Testis (tissue), 3 donors: ENCODE measurements around the gene RFC5. TPM values are rescaled to one million over a fixed set of nuclear protein-coding genes. Genes with fewer than 3 reads are reported as not detected.

Experiments
- DNase-seq: peaks from one replicate; pipeline ENCODE4 v3.0.0-alpha.2; 2019
- H3K27ac ChIP-seq, 2 donors: fragments of 200-600 bp; sonication (generic); one replicate each; pipeline ENCODE4 v1.5.1; 2019
- H3K27me3 ChIP-seq: fragments of 200-600 bp; sonication (generic); one replicate; pipeline ENCODE4 v1.5.1; 2019
- H3K36me3 ChIP-seq: fragments of 200-600 bp; sonication (generic); one replicate; pipeline ENCODE4 v1.5.1; 2017; ENCODE audit warnings: low read depth; ENCODE audit errors: missing control alignments
- H3K4me1 ChIP-seq: fragments of 200-600 bp; sonication (generic); one replicate; pipeline ENCODE4 v1.5.1; 2019
- H3K4me3 ChIP-seq, 2 donors: fragments of 200-600 bp; sonication (generic); one replicate each; pipeline ENCODE4 v1.5.1; 2017 to 2019
- H3K9me3 ChIP-seq: fragments of 200-600 bp; sonication (generic); one replicate; pipeline ENCODE4 v1.5.1; 2017
- CTCF ChIP-seq, 3 experiments: fragments of 450-650 bp in 2 of 3; fragments of 200-600 bp in 1 of 3; sonication (generic) in 1 of 3; IDR thresholded peaks; one replicate each; pipeline ENCODE4 v1.5.1; 2016 to 2019; ENCODE audit warnings: antibody characterized with exemption in 3 of 3, mild to moderate bottlenecking in 2 of 3, moderate library complexity in 1 of 3
- POLR2A ChIP-seq: fragments of 450-650 bp; IDR thresholded peaks from one replicate; pipeline ENCODE4 v1.6.1; 2017; ENCODE audit warnings: antibody characterized with exemption, mild to moderate bottlenecking, moderate library complexity
- WGBS, 2 donors: methylation state at CpG; one replicate each; pipeline ENCODE4 v1.1.5; 2018; 5-methylcytosine and 5-hydroxymethylcytosine counted together
- intact Hi-C: fragments of 100-400 bp; cut with DNase I; formaldehyde crosslinking; loops from one replicate; pipeline ENCODE4 v1.15.1; 2023; ENCODE audit warnings: low total_unique reads
- polyA plus RNA-seq: library from polyadenylated mRNA; stranded (reverse); fragments of 350-450 nt; fragmentation: Illumina TruSeq; extraction: RNeasy Lipid Tissue Mini Kit (QIAGEN cat#74804); gene quantifications from one replicate; pipeline ENCODE4 v1.2.3, GENCODE V29; 2014; ENCODE audit warnings: low read depth, low replicate concordance; ENCODE audit not compliant: insufficient read depth
- total RNA-seq, 2 donors: library from RNA; depleted of rRNA; stranded (reverse); fragments of >200 nt; gene quantifications; one replicate each; pipeline ENCODE4 v1.2.3, GENCODE V29; 2016

RFC5 gene
- total and polyA plus RNA-seq, 3 donors from 2014 or later: 20.0 to 23.0 (median 20.9) TPM

DNA sequence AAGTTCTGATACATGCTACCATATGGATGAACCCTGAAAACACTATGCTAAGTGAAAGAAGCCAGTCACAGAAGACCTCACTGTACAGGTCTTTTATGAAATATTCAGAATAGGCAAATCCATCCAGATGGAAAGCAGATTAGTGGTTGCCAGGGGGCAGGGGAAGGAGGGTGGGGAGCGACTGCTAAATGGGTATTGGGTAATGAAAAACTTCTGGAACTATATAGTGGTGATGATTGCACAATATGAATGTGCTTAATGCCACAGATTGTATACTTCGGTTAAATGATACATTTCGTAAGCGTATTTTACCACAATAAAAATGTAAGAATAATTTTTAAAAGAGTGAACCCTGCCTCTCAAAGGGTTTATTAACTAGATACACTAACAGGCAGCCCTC lies 35.9 kb upstream of the RFC5 start:
- no peak overlapping the region for H3K27ac ChIP-seq
- H3K4me1 ChIP-seq: no peaks in the 10 kb centered on the region
- no peaks in the 10 kb centered on the region for H3K27me3 ChIP-seq
- H3K9me3 ChIP-seq: no peaks in the 10 kb centered on the region
- 92 to 97% methylated on average over 4 of the region's 4 CpGs for WGBS, 2 donors
- intact Hi-C loops: no loop called here
- DNase-seq: no peak
- TF ChIP-seq POLR2A (no peak), CTCF (IDR thresholded peaks at IDR 0.05) (no peak)
- no peak overlapping the region for H3K4me3 ChIP-seq
- no peaks in the 10 kb centered on the region for H3K36me3 ChIP-seq

DNA sequence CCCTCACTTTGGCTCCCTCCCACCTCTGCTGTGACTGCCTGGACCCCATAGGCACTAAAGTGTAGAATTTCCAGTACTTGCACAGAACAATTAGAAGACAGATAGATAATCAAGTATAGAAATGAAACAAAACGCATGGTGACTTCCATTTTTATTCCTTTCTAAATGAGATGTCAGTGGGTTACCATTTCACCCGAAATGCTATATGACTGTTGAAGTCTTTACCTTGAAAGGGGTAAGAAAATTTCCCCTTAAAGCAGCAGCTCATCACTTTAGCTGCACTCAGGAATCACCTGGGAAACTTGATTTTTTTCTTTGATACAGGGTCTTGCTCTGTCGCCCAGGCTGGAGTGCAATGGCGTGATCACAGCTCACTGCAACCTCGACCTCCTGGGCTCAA lies 35.2 kb upstream of the RFC5 start:
- H3K4me3 ChIP-seq: no peak overlapping the region
- H3K36me3 ChIP-seq: no peaks in the 10 kb centered on the region
- 82 to 89% methylated on average over 5 of the region's 5 CpGs for WGBS, 2 donors
- H3K27me3 ChIP-seq: no peaks in the 10 kb centered on the region
- no peak for DNase-seq
- no peak overlapping the region for H3K27ac ChIP-seq
- H3K4me1 ChIP-seq: no peaks in the 10 kb centered on the region
- intact Hi-C loops: no loop called here
- H3K9me3 ChIP-seq: no peaks in the 10 kb centered on the region
- TF ChIP-seq CTCF (IDR thresholded peaks at IDR 0.05) (no peak), POLR2A (no peak)

GRCh38 chr12:117985182-117985581 lies 31.3 kb upstream of the RFC5 start:
- no peaks in the 10 kb centered on the region for H3K4me1 ChIP-seq
- no peaks in the 10 kb centered on the region for H3K27me3 ChIP-seq
- intact Hi-C loops: no loop called here
- TF ChIP-seq CTCF (IDR thresholded peaks at IDR 0.05): no peak
- no peak for TF ChIP-seq POLR2A
- no peaks in the 10 kb centered on the region for H3K9me3 ChIP-seq
- no peaks in the 10 kb centered on the region for H3K36me3 ChIP-seq
- H3K4me3 ChIP-seq: no peak overlapping the region
- DNase-seq: no peak
- 79 to 83% methylated on average over 2 of the region's 2 CpGs for WGBS, 2 donors
- H3K27ac ChIP-seq: no peak overlapping the region

- Histone ChIP-seq H3K27me3 (no peaks in the 10 kb centered on the region), H3K27ac (no peak overlapping the region), H3K4me3 (no peak overlapping the region), H3K36me3 (no peaks in the 10 kb centered on the region), H3K9me3 (no peaks in the 10 kb centered on the region), H3K4me1 (no peaks in the 10 kb centered on the region)
- no peak for DNase-seq
- intact Hi-C loops: no loop called here
- TF ChIP-seq POLR2A (no peak), CTCF (IDR thresholded peaks at IDR 0.05) (no peak)
- WGBS, 2 donors: 78 to 88% methylated on average over 4 of the region's 4 CpGs
These were observed 29.6 kb upstream of the RFC5 start for GRCh38 chr12:117986705-117987469.
